A673 (cell line): ENCODE results near the gene MEGF6.

Experiments
- EZH2 ChIP-seq: fragments of 200-600 bp; sonication (generic); IDR thresholded peaks from 2 replicates; pipeline ENCODE4 v1.6.1; 2017; ENCODE audit warnings: borderline replicate concordance, low read depth, mild to moderate bottlenecking, mixed read lengths, antibody characterized with exemption, low read length; ENCODE audit not compliant: poor library complexity, severe bottlenecking
- TF ChIP-seq, protein P1 (sequence below): fragments of 300-800, 200-600 bp; sonication (generic); conservative IDR thresholded peaks from 2 replicates; pipeline ENCODE4 v1.5.1; 2017; ENCODE audit warnings: low read depth, mild to moderate bottlenecking, antibody characterized with exemption, low read length, moderate library complexity, mixed read lengths

DNA sequence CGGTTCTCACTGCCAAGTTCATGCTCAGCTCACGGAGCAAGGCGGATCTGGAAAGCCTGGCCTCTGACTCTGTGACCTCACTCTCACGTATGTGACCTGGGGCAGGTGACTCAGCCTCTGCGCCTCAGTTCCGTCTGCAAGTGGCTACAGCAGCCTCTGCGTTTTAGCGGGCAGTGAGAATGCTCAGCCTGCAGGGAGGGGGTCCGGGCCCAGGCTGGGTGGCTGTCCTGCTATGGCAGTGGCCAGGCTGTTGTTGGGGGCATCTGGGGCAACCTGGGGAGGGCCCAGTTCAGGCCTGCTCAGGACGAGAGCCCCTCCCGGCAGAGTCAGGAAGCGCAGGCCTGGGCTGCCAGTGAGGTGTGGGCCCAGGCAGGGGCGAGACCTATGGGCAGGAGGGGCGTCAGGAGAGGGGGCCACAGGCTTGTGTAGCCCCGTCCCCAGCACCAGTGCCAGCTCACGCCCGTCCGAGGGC lies 128.9 kb downstream of the MEGF6 start:
- TF ChIP-seq, protein P1, sequence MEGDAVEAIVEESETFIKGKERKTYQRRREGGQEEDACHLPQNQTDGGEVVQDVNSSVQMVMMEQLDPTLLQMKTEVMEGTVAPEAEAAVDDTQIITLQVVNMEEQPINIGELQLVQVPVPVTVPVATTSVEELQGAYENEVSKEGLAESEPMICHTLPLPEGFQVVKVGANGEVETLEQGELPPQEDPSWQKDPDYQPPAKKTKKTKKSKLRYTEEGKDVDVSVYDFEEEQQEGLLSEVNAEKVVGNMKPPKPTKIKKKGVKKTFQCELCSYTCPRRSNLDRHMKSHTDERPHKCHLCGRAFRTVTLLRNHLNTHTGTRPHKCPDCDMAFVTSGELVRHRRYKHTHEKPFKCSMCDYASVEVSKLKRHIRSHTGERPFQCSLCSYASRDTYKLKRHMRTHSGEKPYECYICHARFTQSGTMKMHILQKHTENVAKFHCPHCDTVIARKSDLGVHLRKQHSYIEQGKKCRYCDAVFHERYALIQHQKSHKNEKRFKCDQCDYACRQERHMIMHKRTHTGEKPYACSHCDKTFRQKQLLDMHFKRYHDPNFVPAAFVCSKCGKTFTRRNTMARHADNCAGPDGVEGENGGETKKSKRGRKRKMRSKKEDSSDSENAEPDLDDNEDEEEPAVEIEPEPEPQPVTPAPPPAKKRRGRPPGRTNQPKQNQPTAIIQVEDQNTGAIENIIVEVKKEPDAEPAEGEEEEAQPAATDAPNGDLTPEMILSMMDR: no peak
- TF ChIP-seq EZH2: no peak
